Measurements from ENCODE around the gene PRR33.
"Not testable (repeated sequence)": the region's sequence is repeated elsewhere in the genome, so short reads cannot be mapped to it uniquely, and the experiment has no call there.

The PRR33 gene

DNA sequence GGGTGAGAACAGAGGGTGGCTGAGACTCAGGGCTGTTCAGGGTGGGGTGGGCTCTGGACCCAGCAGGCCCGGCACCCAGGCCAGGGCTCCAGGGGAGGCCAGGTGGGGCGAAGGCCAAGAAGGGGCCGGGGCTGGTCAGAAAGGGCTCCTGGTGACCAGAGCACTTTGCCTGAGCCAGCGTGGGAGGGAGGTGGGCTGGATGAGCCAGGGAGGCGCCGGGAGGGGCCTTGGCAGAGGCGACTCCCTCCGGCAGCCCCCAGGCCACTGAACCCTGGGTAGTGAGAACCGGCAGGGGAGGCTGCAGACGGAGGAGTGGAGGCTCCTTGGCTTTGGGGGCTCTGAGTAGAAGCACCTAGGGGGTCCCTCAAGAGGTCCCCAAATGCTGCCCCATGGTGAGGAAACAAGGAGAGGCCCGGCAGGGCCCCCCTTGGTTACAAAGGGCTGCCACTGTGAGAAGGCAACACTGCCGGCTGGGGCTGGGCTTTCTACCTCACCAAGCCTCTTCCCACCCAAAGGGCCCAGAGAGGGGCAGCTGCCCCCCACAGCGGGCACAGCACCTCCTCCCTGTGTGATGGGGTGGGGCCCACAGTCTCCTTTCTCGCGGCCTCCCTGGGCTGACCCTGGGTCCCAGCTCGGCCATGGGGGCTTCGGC, 17.1 kb downstream of the PRR33 start:
- not testable (repeated sequence) for DNase-seq

DNA sequence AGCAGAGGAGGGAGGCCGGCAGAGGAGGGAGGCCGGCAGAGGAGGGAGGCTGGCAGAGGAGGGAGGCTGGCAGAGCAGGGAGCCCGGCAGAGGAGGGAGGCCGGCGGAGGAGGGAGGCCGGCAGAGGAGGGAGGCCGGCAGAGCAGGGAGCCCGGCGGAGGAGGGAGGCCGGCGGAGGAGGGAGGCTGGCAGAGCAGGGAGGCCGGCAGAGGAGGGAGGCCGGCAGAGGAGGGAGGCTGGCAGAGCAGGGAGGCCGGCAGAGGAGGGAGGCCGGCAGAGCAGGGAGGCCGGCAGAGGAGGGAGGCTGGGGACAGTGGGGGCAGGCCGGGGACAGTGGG, 17.9 kb downstream of the PRR33 start:
- DNase-seq: not testable (repeated sequence)

GRCh38 chr11:1873048-1873812, 18.5 kb downstream of the PRR33 start:
- DNase-seq: no peak

- DNase-seq: no peak
Observed at GRCh38 chr11:1872267-1872985, 19.3 kb downstream of the PRR33 start.

DNA sequence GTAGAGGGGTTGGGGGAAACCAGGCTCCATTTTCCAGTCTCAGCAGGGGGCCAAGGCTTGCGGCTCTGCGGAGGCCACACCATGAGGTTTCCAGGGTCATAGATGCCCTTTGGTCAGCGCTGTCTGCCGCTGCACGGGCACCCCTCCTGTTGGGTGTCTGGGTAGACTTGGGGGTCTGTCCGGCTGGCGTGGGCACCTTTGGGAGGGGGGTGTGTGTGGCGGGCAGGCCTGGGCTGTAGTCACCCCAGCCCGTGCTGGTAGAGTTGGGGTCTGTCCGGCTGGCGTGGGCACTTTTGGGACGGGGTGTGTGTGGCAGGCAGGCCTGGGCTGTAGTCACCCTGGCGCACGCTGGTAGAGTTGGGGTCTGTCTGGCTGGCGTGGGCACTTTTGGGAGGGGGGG, 20.2 kb downstream of the PRR33 start:
- no peak for DNase-seq

- no peak for DNase-seq
Observed at GRCh38 chr11:1870721-1871466, 20.8 kb downstream of the PRR33 start.

DNA sequence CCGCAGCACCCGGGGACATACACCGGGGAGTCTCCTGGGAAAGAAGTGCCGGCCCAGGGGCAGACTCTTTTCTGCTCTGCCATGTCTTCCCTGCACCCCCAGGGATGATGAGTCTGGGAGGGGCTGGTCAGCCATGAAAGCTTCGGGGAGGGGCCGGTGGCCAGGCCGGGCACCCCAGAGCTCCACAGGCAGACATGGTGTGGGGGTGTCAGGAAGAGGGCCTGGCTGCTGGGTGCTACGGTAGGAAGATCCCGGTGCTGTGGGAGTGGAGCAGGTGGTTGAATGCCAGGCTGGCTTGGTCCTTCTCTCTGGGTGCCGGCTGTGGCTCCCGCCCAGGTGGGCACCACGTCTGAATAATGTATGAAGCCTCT, 21.4 kb downstream of the PRR33 start:
- DNase-seq: no peak

DNA sequence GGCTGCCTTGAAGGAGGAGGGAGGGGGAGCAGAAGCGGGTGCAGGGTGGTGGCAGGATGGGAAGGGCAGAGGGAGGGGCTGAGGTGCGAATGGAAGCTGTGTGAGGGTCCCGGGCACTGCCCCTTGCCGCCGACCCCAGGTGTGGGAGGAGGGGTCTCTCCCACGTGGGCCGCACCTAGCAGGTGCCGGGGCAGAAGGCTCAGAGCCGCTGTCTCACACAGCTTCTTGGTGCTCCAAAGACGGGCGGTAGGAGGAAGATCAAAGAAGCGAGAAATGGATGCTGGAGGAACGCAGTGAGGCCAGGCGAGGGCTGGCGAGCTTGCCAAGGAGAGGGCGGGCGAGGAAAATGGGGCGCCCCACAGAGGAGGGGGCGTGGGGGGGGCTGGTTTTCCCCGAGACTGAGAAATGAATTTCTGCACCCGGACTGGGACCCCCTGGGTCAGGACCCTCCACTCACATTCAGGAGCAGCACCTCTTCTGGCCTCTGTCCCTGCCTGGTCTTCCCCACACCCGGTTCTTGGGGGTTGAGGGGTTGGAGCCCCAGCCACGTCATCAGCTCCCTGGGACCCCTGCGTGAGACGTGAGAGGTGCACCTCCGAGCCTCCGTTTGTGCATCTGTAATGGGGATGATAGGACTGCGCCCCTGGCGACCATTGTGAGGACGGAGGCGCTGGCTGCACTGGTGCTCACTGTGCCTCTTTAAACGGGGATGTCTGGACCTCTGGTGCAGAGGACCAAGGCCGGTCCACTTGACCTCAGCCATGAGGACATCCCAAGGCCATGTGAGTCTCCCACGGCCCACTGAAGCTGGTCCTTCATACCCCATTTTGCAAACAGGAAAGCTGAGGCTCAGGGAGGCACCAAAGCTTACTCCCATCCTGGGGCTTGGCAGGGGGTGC, 22.0 kb downstream of the PRR33 start:
- no peak for DNase-seq

GRCh38 chr11:1868636-1869291, 22.9 kb downstream of the PRR33 start:
- no peak for DNase-seq

- no peak for DNase-seq
Observed at GRCh38 chr11:1868056-1868635, 23.5 kb downstream of the PRR33 start.

- no peak for DNase-seq
Observed at GRCh38 chr11:1867381-1867780, 24.3 kb downstream of the PRR33 start.

DNA sequence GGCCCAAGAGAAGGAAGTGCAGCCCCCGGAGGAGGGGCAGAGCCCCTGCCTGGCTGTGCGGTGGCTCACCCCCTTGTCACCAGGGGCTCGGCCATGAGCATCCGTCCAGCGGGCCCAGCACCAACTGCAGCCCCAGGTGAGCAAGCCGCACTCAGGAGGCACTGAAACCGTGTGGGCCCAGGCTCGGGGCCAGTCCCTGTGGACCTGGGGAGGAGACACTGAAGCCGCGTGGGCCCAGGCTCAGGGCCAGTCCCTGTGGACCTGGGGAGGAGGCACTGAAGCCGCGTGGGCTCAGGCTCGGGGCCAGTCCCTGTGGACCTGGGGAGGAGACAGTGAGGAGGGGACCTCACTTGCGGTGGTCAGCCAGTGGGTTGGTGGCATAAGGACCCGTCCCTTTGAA, 24.9 kb downstream of the PRR33 start:
- no peak for DNase-seq

DNA sequence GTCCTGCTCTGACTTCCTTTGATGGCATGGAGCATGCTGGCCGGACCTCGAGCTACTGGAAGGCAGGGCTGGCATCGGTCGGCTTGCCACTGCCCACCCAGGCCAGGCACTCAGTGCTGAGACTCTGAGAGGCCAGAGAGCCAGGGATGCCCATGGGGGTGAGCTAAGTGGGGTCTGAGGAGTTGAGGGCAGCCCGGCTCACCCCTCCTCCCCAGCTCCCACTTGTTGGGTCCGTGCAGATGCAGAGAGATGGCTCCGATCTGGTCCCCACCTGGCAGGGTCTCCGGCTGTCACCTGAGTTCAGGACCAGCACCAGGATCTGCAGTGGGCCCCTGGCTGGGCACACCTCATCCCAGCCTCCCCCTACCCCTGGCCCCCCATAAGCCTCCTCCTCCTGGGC, 25.5 kb downstream of the PRR33 start:
- DNase-seq: no peak

GRCh38 chr11:1864831-1865665, 26.6 kb downstream of the PRR33 start:
- no peak for DNase-seq

- DNase-seq: no peak
Observed at GRCh38 chr11:1864231-1864630, 27.5 kb downstream of the PRR33 start.

DNA sequence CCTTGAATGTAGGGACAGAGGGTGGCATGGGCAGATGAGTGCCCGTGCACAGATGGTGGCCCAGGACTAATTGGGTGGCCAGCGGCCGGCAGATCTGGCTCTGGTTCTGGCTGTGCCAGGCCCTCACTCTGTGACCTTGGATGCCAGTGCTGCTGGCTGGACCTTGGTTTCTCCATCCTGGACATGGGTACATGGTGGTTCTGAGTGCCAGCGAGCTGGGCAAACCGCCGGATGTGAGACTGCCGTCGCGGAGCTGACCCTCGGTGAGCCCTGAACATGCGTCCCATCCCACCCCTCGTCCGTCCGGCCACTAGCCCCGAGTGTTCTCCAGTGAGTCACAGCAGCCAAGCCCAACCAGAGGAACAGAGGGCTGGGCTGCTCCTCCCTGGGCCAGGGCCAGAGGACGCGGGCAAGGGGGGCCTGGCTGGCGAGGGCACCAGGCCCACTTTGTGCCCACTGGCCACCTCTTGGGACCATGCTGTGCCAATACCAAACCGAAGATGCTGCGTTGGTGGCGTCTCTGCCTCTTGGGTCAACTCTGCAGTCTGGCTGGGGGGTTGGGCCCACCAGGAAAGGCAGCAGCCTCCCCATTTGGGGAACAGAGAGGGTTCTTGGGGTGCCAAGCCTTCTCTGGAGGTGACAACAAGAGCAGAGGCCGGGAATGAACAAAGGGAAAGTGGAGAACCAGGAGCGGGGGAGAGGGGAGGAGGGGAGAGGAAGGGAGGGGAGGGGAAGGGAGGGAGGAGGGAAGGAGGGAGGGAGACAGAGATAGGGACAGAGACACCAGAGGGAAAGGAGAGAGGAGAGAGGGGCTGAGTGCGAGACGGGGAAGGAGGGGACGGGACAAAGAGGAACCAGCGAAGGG, 28.1 kb downstream of the PRR33 start:
- DNase-seq: no peak

DNA sequence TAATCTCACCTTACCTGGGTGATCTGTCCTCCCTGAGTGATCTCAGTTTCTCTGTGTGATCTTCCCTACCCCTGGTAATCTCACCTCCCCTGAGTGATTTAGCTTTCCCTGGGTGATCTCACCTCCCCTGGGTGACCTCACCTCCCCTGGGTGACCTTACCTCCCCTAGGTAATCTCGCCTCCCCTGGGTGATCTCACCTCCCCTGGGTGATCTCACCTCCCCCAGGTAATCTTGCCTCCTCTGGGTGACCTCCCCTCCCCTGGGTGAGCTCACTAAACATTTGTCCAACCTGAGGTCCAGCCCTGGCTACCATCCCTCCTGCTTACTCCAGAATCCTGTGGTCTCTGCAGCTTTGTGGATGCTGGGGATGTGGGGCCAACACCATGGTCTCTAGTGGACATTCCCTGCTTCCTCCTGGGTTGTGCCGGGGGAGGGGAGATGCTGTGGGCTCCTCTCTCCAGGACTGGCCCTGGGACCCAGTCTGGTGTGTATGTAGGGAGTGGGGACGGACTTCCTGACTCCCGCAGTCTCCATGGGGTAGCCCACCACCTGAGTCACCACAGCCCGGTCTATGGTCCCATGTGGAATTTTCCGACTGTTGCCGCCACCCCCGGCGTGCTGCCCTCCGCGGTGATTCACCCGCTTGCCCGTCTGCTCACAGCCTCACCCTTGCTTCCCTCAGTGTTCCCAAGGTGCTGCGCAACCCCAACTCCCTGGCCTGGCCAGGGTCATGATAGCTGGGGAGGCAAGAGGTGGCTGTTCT, 28.9 kb downstream of the PRR33 start:
- no peak for DNase-seq

All from activated CD4-positive, alpha-beta T cell treated with anti-CD3 and anti-CD28 coated beads, Interleukin-2, amount 50 U/mL, for 16 hours (primary cell).